ENCODE data around the gene PLA2G4E. TPM values are rescaled to one million over a fixed set of nuclear protein-coding genes. Genes with fewer than 3 reads are reported as not detected.

The PLA2G4E gene
- polyA plus RNA-seq, 2 of the 4 experiments (the other 2 are of a cell fraction) = 0.01 TPM; not detected in 1

GRCh38 chr15:42018306-42019224, 2.3 kb downstream of the PLA2G4E start:
- peaks cover 7% of the 10 kb centered on the region; the same call in 1 of the 3 replicates for H3K9me3 ChIP-seq
- ChIA-PET POLR2A (no interaction called here), CTCF (interaction anchor here (1.1 to 3.1 kb wide), 3 partner anchors 23 to 38 kb away, joined by 3 to 15 read pairs (median 5); no protein-coding TSS in a partner anchor)
- WGBS (ENCODE audit: missing lambda C conversion rate) = 71% methylated on average over 4 of the region's 6 CpGs
- no peak for FAIRE-seq
- no peak for TF ChIP-seq KDM5A (IDR thresholded peaks at IDR 0.05)
- TF ChIP-seq SREBF2 (IDR thresholded peaks at IDR 0.05) = no peak
- no peak for TF ChIP-seq RCOR1 (IDR thresholded peaks at IDR 0.05; ENCODE audit: low read depth, low read length)
- TF ChIP-seq TP53 (CRISPR knock-in tag; IDR thresholded peaks at IDR 0.05) = no peak
- no peak for TF ChIP-seq RFX5 (IDR thresholded peaks at IDR 0.05)
- TF ChIP-seq, protein P1, sequence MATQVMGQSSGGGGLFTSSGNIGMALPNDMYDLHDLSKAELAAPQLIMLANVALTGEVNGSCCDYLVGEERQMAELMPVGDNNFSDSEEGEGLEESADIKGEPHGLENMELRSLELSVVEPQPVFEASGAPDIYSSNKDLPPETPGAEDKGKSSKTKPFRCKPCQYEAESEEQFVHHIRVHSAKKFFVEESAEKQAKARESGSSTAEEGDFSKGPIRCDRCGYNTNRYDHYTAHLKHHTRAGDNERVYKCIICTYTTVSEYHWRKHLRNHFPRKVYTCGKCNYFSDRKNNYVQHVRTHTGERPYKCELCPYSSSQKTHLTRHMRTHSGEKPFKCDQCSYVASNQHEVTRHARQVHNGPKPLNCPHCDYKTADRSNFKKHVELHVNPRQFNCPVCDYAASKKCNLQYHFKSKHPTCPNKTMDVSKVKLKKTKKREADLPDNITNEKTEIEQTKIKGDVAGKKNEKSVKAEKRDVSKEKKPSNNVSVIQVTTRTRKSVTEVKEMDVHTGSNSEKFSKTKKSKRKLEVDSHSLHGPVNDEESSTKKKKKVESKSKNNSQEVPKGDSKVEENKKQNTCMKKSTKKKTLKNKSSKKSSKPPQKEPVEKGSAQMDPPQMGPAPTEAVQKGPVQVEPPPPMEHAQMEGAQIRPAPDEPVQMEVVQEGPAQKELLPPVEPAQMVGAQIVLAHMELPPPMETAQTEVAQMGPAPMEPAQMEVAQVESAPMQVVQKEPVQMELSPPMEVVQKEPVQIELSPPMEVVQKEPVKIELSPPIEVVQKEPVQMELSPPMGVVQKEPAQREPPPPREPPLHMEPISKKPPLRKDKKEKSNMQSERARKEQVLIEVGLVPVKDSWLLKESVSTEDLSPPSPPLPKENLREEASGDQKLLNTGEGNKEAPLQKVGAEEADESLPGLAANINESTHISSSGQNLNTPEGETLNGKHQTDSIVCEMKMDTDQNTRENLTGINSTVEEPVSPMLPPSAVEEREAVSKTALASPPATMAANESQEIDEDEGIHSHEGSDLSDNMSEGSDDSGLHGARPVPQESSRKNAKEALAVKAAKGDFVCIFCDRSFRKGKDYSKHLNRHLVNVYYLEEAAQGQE (IDR thresholded peaks at IDR 0.05) = no peak
- TF ChIP-seq POLR2AphosphoS2 (conservative IDR thresholded peaks at IDR 0.05; ENCODE audit: low read length) = no peak
- no peak for TF ChIP-seq EHMT2 (IDR thresholded peaks at IDR 0.05; ENCODE audit: low read depth)
- no peak for TF ChIP-seq CHD4 (IDR thresholded peaks at IDR 0.05; ENCODE audit: borderline replicate concordance)
- no peaks in the 10 kb centered on the region for H3K4me1 ChIP-seq
- H3K27ac ChIP-seq = no peak overlapping the region
- no peak overlapping the region for H3K4me3 ChIP-seq
- ATAC-seq = no peak
- no peak for DNase-seq (ENCODE audit: low read depth in 1 of 2, low spot score in 1 of 2)
- no peak overlapping the region for H3K4me2 ChIP-seq

DNA sequence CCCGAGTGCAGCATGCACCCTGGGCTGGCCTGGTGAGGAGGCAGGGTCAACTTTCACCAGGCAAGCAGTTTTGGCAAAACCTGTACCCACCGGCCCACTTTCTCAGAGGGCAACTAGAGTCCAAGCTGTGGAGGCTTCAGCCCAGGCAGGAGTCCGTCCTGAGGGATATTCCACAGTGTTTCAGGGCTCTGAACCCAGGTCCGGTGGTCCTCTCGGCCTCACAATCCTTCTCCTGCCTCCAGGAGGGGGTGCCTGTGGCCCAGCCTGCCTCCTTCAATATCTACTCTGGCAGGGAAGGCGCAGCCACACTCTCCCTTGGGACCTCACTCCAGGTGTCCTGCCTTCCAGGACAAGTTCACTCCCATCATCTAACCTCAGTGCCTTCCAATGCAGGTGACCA, 3.9 kb downstream of the PLA2G4E start:
- POLR2A ChIA-PET = no interaction called here

More for the DNA sequence above, 3.9 kb downstream of the PLA2G4E start:
- WGBS (ENCODE audit: missing lambda C conversion rate) = 46% methylated on average over 4 of the region's 6 CpGs
- Histone ChIP-seq H3K9me3 (peaks cover 2% of the 10 kb centered on the region; the same call in 1 of the 3 replicates), H3K4me3 (no peak overlapping the region), H3K27ac (no peak overlapping the region), H3K4me2 (no peak overlapping the region), H3K4me1 (no peaks in the 10 kb centered on the region)
- no peak for ATAC-seq
- CTCF ChIA-PET = interaction anchor here (3.1 kb wide), 1 partner anchor 27 kb away, joined by 15 read pairs; no protein-coding TSS in a partner anchor
- no peak for DNase-seq (ENCODE audit: low read depth in 1 of 2, low spot score in 1 of 2)
- FAIRE-seq = no peak
- no peak for TF ChIP-seq ZFP36 (IDR thresholded peaks at IDR 0.05; ENCODE audit: borderline replicate concordance, partially characterized antibody)
- TF ChIP-seq GATA3 (IDR thresholded peaks at IDR 0.05; ENCODE audit: borderline replicate concordance) = no peak
- TF ChIP-seq RFX5 (IDR thresholded peaks at IDR 0.05) = no peak
- TF ChIP-seq HOXB5 (CRISPR knock-in tag; IDR thresholded peaks at IDR 0.05) = no peak
- no peak for TF ChIP-seq ELK1 (IDR thresholded peaks at IDR 0.05; ENCODE audit: low read depth, low read length)
- no peak for TF ChIP-seq BHLHE40 (IDR thresholded peaks at IDR 0.05; ENCODE audit: low read depth, low read length)
- no peak for TF ChIP-seq MYC (IDR thresholded peaks at IDR 0.05; ENCODE audit: borderline replicate concordance, low read length)
- no peak for TF ChIP-seq ZNF302 (CRISPR knock-in tag; IDR thresholded peaks at IDR 0.05)
- TF ChIP-seq POLR2A (IDR thresholded peaks at IDR 0.05; ENCODE audit: low read length) = no peak
- no peak for TF ChIP-seq ATOH8 (CRISPR knock-in tag; IDR thresholded peaks at IDR 0.05; ENCODE audit: low read depth)
- TF ChIP-seq KDM1A (IDR thresholded peaks at IDR 0.05; ENCODE audit: low read depth) = no peak
- no peak for TF ChIP-seq FOSL2 (IDR thresholded peaks at IDR 0.05)
- no peak for TF ChIP-seq FOSL2 (CRISPR knock-in tag; IDR thresholded peaks at IDR 0.05)
- TF ChIP-seq CHD2 (IDR thresholded peaks at IDR 0.05; ENCODE audit: low read length, partially characterized antibody) = no peak
- TF ChIP-seq CBX8 (IDR thresholded peaks at IDR 0.05) = no peak
- TF ChIP-seq HES2 (IDR thresholded peaks at IDR 0.05) = no peak
